ENCODE results near the gene DGKE.

The DGKE gene

GRCh38 chr17:56902348-56902747 is 68.4 kb downstream of the DGKE start:
- no peaks in the 10 kb centered on the region for H3K9me3 ChIP-seq (ENCODE audit: control insufficient read depth, insufficient read depth, low read length)
- no peaks in the 10 kb centered on the region for H3K27me3 ChIP-seq (ENCODE audit: control insufficient read depth, insufficient read depth, low read length)
- H3K27ac ChIP-seq (ENCODE audit: low read depth, low read length), result no peak overlapping the region
- no peaks in the 10 kb centered on the region for H3K4me1 ChIP-seq (ENCODE audit: control insufficient read depth, insufficient read depth, low read length)
- H3K9ac ChIP-seq (ENCODE audit: low read depth, low read length), result no peak overlapping the region
- H3K36me3 ChIP-seq (ENCODE audit: control insufficient read depth, insufficient read depth, low read length), result peaks cover 83% of the 10 kb centered on the region
- no peak overlapping the region for H3K4me3 ChIP-seq (ENCODE audit: low read depth, low read length)

GRCh38 chr17:56903560-56903959 is 69.6 kb downstream of the DGKE start:
- peaks cover 84% of the 10 kb centered on the region for H3K36me3 ChIP-seq (ENCODE audit: control insufficient read depth, insufficient read depth, low read length)
- no peak overlapping the region for H3K9ac ChIP-seq (ENCODE audit: low read depth, low read length)
- H3K27me3 ChIP-seq (ENCODE audit: control insufficient read depth, insufficient read depth, low read length), result no peaks in the 10 kb centered on the region
- H3K4me1 ChIP-seq (ENCODE audit: control insufficient read depth, insufficient read depth, low read length), result no peaks in the 10 kb centered on the region
- no peaks in the 10 kb centered on the region for H3K9me3 ChIP-seq (ENCODE audit: control insufficient read depth, insufficient read depth, low read length)
- H3K4me3 ChIP-seq (ENCODE audit: low read depth, low read length), result no peak overlapping the region
- no peak overlapping the region for H3K27ac ChIP-seq (ENCODE audit: low read depth, low read length)

- no peak overlapping the region for H3K27ac ChIP-seq (ENCODE audit: low read depth, low read length)
Measured at GRCh38 chr17:56908001-56908542, 74.1 kb downstream of the DGKE start.

GRCh38 chr17:56909742-56910508 is 76.0 kb downstream of the DGKE start:
- no peak overlapping the region for H3K4me3 ChIP-seq (ENCODE audit: low read depth, low read length)
- peaks cover 7% of the 10 kb centered on the region; the same call in 1 of the 2 replicates for H3K4me1 ChIP-seq (ENCODE audit: control insufficient read depth, insufficient read depth, low read length)
- peaks cover 32% of the 10 kb centered on the region for H3K36me3 ChIP-seq (ENCODE audit: control insufficient read depth, insufficient read depth, low read length)
- no peak overlapping the region for H3K27ac ChIP-seq (ENCODE audit: low read depth, low read length)
- no peak overlapping the region for H3K9ac ChIP-seq (ENCODE audit: low read depth, low read length)
- H3K27me3 ChIP-seq (ENCODE audit: control insufficient read depth, insufficient read depth, low read length), result peaks cover 15% of the 10 kb centered on the region
- H3K9me3 ChIP-seq (ENCODE audit: control insufficient read depth, insufficient read depth, low read length), result no peaks in the 10 kb centered on the region

More at GRCh38 chr17:56908001-56908542, 74.1 kb downstream of the DGKE start:
- Histone ChIP-seq H3K9me3 (ENCODE audit: control insufficient read depth, insufficient read depth, low read length) (no peaks in the 10 kb centered on the region), H3K4me1 (ENCODE audit: control insufficient read depth, insufficient read depth, low read length) (0 out of 2 replicates have a peak, but pooled peaks cover 3% of the 10 kb centered on the region), H3K36me3 (ENCODE audit: control insufficient read depth, insufficient read depth, low read length) (peaks cover 51% of the 10 kb centered on the region), H3K4me3 (ENCODE audit: low read depth, low read length) (no peak overlapping the region), H3K9ac (ENCODE audit: low read depth, low read length) (no peak overlapping the region), H3K27me3 (ENCODE audit: control insufficient read depth, insufficient read depth, low read length) (peaks cover 6% of the 10 kb centered on the region)

- H3K9ac ChIP-seq (ENCODE audit: low read depth, low read length), result no peak overlapping the region
Measured at GRCh38 chr17:56910509-56911235, 76.7 kb downstream of the DGKE start.

GRCh38 chr17:56912105-56912999 is 78.4 kb downstream of the DGKE start:
- H3K27ac ChIP-seq (ENCODE audit: low read depth, low read length), result no peak overlapping the region
- peaks cover 14% of the 10 kb centered on the region for H3K36me3 ChIP-seq (ENCODE audit: control insufficient read depth, insufficient read depth, low read length)
- peaks cover 27% of the 10 kb centered on the region for H3K27me3 ChIP-seq (ENCODE audit: control insufficient read depth, insufficient read depth, low read length)
- H3K9me3 ChIP-seq (ENCODE audit: control insufficient read depth, insufficient read depth, low read length), result no peaks in the 10 kb centered on the region
- no peak overlapping the region for H3K9ac ChIP-seq (ENCODE audit: low read depth, low read length)
- peak overlapping the region; percentile 87 for H3K4me3 ChIP-seq (ENCODE audit: low read depth, low read length)
- peaks cover 9% of the 10 kb centered on the region; the same call in 1 of the 2 replicates for H3K4me1 ChIP-seq (ENCODE audit: control insufficient read depth, insufficient read depth, low read length)

More at GRCh38 chr17:56910509-56911235, 76.7 kb downstream of the DGKE start:
- H3K4me1 ChIP-seq (ENCODE audit: control insufficient read depth, insufficient read depth, low read length), result peaks cover 9% of the 10 kb centered on the region; the same call in 1 of the 2 replicates
- no peak overlapping the region for H3K4me3 ChIP-seq (ENCODE audit: low read depth, low read length)
- no peak overlapping the region for H3K27ac ChIP-seq (ENCODE audit: low read depth, low read length)
- H3K36me3 ChIP-seq (ENCODE audit: control insufficient read depth, insufficient read depth, low read length), result peaks cover 28% of the 10 kb centered on the region
- peaks cover 23% of the 10 kb centered on the region for H3K27me3 ChIP-seq (ENCODE audit: control insufficient read depth, insufficient read depth, low read length)
- no peaks in the 10 kb centered on the region for H3K9me3 ChIP-seq (ENCODE audit: control insufficient read depth, insufficient read depth, low read length)

- H3K36me3 ChIP-seq (ENCODE audit: control insufficient read depth, insufficient read depth, low read length), result peaks cover 8% of the 10 kb centered on the region
- H3K9ac ChIP-seq (ENCODE audit: low read depth, low read length), result no peak overlapping the region
- no peak overlapping the region for H3K27ac ChIP-seq (ENCODE audit: low read depth, low read length)
- H3K27me3 ChIP-seq (ENCODE audit: control insufficient read depth, insufficient read depth, low read length), result peaks cover 27% of the 10 kb centered on the region
- peaks cover 9% of the 10 kb centered on the region; the same call in 1 of the 2 replicates for H3K4me1 ChIP-seq (ENCODE audit: control insufficient read depth, insufficient read depth, low read length)
- H3K4me3 ChIP-seq (ENCODE audit: low read depth, low read length), result peak overlapping the region; percentile 87
- H3K9me3 ChIP-seq (ENCODE audit: control insufficient read depth, insufficient read depth, low read length), result no peaks in the 10 kb centered on the region
Measured at GRCh38 chr17:56913000-56913311, 79.0 kb downstream of the DGKE start.

- peaks cover 3% of the 10 kb centered on the region; the same call in 1 of the 2 replicates for H3K36me3 ChIP-seq (ENCODE audit: control insufficient read depth, insufficient read depth, low read length)
- H3K27me3 ChIP-seq (ENCODE audit: control insufficient read depth, insufficient read depth, low read length), result peaks cover 27% of the 10 kb centered on the region
- peaks cover 9% of the 10 kb centered on the region; the same call in 1 of the 2 replicates for H3K4me1 ChIP-seq (ENCODE audit: control insufficient read depth, insufficient read depth, low read length)
- peak overlapping the region; percentile 87 for H3K4me3 ChIP-seq (ENCODE audit: low read depth, low read length)
- no peaks in the 10 kb centered on the region for H3K9me3 ChIP-seq (ENCODE audit: control insufficient read depth, insufficient read depth, low read length)
- H3K9ac ChIP-seq (ENCODE audit: low read depth, low read length), result peak overlapping the region; percentile 59
- no peak overlapping the region for H3K27ac ChIP-seq (ENCODE audit: low read depth, low read length)
Measured at GRCh38 chr17:56913353-56913866, 79.5 kb downstream of the DGKE start.

GRCh38 chr17:56913867-56914580 is 80.1 kb downstream of the DGKE start, which contains the start of gene TRIM25:
Gene TRIM25 (minus strand): TSS chr17:56914049. CDS start chr17:56913988, 61 bp downstream.
- Histone ChIP-seq H3K4me1 (ENCODE audit: control insufficient read depth, insufficient read depth, low read length) (peaks cover 9% of the 10 kb centered on the region; the same call in 1 of the 2 replicates), H3K9ac (ENCODE audit: low read depth, low read length) (peak within 1 kb of the TSS; percentile 59), H3K36me3 (ENCODE audit: control insufficient read depth, insufficient read depth, low read length) (no peaks in the 10 kb centered on the region; the same call in 1 of the 2 replicates), H3K27ac (ENCODE audit: low read depth, low read length) (no peak within 1 kb of the TSS), H3K27me3 (ENCODE audit: control insufficient read depth, insufficient read depth, low read length) (peaks cover 27% of the 10 kb centered on the region), H3K4me3 (ENCODE audit: low read depth, low read length) (peak within 1 kb of the TSS; percentile 87), H3K9me3 (ENCODE audit: control insufficient read depth, insufficient read depth, low read length) (no peaks in the 10 kb centered on the region)
